ENCODE data around the gene PCDHGB3.
"Not testable (repeated sequence)": the region's sequence is repeated elsewhere in the genome, so short reads cannot be mapped to it uniquely, and the experiment has no call there.

PCDHGB3 gene

DNA sequence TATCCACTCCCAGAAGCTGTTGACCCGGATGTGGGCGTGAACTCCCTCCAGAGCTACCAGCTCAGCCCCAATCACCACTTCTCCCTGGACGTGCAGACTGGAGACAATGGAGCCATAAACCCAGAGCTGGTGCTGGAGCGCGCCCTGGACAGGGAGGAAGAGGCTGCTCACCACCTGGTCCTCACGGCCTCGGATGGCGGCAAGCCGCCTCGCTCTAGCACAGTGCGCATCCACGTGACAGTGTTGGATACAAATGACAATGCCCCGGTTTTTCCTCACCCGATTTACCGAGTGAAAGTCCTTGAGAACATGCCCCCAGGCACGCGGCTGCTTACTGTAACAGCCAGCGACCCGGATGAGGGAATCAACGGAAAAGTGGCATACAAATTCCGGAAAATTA is 23.2 kb downstream of the PCDHGB3 start:
- DNase-seq = no peak

DNA sequence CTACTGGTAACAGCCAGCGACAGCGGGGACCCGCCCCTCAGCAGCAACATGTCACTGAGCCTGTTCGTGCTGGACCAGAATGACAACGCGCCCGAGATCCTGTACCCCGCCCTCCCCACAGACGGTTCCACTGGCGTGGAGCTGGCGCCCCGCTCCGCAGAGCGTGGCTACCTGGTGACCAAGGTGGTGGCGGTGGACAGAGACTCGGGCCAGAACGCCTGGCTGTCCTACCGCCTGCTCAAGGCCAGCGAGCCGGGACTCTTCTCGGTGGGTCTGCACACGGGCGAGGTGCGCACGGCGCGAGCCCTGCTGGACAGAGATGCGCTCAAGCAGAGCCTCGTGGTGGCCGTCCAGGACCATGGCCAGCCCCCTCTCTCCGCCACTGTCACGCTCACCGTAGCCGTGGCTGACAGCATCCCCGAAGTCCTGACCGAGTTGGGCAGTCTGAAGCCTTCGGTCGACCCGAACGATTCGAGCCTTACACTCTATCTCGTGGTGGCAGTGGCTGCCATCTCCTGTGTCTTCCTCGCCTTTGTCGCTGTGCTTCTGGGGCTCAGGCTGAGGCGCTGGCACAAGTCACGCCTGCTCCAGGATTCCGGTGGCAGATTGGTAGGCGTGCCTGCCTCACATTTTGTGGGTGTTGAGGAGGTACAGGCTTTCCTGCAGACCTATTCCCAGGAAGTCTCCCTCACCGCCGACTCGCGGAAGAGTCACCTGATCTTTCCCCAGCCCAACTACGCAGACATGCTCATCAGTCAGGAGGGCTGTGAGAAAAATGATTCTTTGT is 24.6 kb downstream of the PCDHGB3 start:
- DNase-seq = not testable (repeated sequence)

DNA sequence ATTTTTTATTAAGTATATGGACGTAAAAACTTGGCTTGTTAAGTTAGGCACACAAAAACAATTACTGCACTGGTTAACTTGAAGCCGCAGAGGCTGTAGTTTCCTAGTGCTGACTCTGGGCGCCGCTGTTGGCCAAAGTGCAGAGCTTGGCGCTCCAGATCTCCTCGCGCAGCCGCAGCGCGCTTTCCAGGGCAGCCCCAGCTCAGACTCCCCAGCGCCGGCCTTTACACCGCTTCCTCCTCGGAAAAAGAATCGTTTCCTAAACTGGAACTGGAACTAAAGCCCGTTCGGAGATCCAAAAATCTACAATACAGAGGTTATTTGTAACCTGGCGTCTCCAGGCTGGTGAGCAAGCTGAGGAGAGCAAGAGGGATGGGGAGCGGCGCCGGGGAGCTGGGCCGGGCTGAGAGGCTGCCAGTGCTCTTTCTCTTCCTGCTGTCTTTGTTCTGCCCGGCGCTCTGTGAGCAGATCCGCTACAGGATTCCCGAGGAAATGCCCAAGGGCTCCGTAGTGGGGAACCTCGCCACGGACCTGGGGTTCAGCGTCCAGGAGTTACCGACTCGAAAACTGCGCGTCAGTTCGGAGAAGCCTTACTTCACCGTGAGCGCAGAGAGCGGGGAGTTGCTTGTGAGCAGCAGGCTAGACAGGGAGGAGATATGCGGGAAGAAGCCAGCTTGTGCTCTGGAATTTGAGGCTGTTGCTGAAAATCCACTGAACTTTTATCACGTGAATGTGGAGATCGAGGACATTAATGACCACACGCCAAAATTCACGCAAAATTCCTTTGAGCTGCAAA is 27.9 kb downstream of the PCDHGB3 start, which contains the start of gene PCDHGB5:
PCDHGB5 (plus strand) TSS at position 192 of the 796 bp plus-strand sequence; CDS start at position 373, 181 bp downstream.
- DNase-seq = peak; percentile 29 to 52

DNA sequence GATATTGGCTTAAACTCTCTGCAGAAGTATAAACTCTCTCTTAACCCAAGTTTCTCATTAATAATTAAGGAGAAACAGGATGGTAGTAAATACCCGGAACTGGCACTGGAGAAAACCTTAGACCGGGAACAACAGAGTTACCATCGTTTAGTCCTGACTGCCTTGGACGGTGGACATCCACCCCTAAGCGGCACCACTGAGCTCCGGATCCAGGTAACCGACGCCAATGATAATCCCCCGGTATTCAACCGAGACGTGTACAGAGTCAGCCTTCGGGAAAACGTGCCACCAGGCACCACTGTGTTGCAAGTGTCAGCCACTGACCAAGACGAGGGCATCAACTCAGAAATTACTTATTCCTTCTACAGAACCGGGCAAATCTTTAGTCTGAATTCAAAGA is 28.6 kb downstream of the PCDHGB3 start:
- DNase-seq = no peak

GRCh38 chr5:141399555-141400258 is 29.7 kb downstream of the PCDHGB3 start:
- DNase-seq = no peak

- DNase-seq = peak in 1 of 2 donors; percentile 31
These were observed 32.7 kb downstream of the PCDHGB3 start, which contains the start of gene PCDHGA9 for GRCh38 chr5:141402553-141403243. PCDHGA9 (plus strand) TSS chr5:141402778; CDS start chr5:141402953, 175 bp downstream.

DNA sequence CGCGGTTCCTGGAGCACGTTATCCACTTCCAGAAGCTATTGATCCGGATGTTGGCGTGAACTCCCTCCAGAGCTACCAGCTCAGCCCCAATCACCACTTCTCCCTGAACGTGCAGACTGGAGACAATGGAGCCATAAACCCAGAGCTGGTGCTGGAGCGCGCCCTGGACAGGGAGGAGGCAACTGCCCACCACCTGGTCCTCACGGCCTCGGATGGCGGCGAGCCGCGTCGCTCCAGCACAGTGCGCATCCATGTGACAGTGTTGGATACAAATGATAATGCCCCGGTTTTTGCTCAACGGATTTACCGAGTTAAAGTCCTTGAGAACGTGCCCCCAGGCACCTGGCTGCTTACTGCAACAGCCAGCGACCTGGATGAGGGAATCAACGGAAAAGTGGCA is 33.3 kb downstream of the PCDHGB3 start:
- DNase-seq = no peak

DNA sequence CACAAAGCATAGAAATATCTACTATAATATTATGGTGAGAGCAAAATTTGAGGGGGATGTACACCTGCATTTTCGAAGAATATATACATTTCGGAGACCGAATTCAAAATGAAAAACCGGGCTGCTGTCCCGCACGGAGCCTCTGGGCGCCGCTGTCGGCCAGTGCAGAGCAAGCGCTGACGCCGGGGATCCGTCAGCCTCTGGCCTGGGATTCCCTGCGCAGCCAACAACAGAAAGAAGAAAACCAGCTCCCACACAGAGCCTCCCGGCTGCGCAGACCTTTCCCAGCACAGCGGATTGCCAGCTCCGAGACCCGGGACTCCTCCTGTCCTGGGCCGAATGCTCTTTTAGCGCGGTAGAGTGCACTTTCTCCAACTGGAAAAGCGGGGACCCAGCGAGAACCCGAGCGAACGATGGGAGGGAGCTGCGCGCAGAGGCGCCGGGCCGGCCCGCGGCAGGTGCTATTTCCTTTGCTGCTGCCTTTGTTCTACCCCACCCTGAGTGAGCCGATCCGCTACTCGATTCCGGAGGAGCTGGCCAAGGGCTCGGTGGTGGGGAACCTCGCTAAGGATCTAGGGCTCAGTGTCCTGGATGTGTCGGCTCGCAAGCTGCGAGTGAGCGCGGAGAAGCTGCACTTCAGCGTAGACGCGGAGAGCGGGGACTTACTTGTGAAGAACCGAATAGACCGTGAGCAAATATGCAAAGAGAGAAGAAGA is 37.9 kb downstream of the PCDHGB3 start, which contains the start of gene PCDHGB6:
PCDHGB6 (plus strand) TSS at position 232 of the 716 bp plus-strand sequence; CDS start at position 414, 182 bp downstream.
- peak in 1 of 2 donors; percentile 51 for DNase-seq

GRCh38 chr5:141409598-141410306 is 39.7 kb downstream of the PCDHGB3 start:
- no peak for DNase-seq

DNA sequence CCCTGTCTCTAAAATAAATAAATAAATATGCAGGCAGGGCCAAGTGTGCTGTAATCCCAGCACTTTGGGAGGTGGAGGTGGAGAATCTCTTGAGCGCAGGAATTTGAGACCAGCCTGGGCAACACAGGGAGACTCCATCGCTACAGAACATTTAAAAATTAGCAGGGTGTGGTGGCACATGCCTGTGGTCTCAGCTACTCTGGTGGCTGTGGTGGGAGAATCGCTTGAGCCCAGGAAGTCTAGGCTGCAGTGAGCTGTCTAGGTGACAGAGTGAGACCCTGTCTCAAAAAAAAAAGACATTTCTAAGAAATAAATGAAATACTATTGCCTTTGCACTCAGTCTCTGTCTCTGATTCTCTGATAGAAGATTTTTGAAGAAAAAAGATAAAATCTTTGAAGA is 41.5 kb downstream of the PCDHGB3 start:
- DNase-seq = no peak

- DNase-seq = peak; percentile 50 to 67
These were observed 43.0 kb downstream of the PCDHGB3 start, which contains the start of gene PCDHGA10 for GRCh38 chr5:141412854-141413539. PCDHGA10 (plus strand) TSS chr5:141412987; CDS start chr5:141413176, 189 bp downstream.

- no peak for DNase-seq
These were observed 43.6 kb downstream of the PCDHGB3 start for GRCh38 chr5:141413540-141414069.

DNA sequence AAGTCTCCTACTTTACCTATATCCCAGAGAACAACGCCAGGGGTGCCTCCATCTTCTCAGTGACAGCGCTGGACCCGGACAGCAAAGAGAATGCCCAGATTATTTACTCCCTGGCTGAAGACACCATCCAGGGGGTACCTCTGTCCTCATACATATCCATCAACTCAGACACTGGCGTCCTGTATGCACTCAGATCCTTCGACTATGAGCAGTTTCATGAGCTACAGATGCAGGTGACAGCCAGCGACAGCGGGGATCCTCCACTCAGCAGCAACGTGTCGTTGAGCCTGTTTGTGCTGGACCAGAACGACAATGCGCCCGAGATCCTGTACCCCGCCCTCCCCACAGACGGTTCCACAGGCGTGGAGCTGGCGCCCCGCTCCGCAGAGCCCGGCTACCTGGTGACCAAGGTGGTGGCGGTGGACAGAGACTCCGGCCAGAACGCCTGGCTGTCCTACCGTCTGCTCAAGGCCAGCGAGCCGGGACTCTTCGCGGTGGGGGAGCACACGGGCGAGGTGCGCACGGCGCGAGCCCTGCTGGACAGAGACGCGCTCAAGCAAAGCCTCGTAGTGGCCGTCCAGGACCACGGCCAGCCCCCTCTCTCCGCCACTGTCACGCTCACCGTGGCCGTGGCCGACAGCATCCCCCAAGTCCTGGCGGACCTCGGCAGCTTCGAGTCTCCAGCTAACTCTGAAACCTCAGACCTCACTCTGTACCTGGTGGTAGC is 44.7 kb downstream of the PCDHGB3 start:
- DNase-seq = not testable (repeated sequence)

- not testable (repeated sequence) for DNase-seq
These were observed 45.2 kb downstream of the PCDHGB3 start for GRCh38 chr5:141415275-141415618.

DNA sequence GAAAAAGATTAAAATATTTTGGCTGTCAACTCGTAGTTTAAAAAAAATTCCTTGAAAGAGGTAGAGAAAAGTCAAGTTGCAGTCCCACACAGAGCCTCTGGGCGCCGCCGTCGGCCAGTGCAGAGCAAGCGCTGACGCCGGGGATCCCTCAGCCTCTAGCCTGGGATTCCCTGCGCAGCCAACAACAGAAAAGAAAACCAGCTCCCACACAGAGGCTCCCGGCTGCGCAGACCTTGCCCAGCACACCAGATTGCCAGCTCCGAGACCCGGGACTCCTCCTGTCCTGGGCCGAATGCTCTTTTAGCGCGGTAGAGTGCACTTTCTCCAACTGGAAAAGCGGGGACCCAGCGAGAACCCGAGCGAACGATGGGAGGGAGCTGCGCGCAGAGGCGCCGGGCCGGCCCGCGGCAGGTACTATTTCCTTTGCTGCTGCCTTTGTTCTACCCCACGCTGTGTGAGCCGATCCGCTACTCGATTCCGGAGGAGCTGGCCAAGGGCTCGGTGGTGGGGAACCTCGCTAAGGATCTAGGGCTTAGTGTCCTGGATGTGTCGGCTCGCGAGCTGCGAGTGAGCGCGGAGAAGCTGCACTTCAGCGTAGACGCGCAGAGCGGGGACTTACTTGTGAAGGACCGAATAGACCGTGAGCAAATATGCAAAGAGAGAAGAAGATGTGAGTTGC is 47.6 kb downstream of the PCDHGB3 start, which contains the start of gene PCDHGB7:
PCDHGB7 (plus strand) TSS at position 184 of the 679 bp plus-strand sequence; CDS start at position 367, 183 bp downstream.
- DNase-seq = peak; percentile 46 to 48

GRCh38 chr5:141419074-141419880 is 49.2 kb downstream of the PCDHGB3 start:
- DNase-seq = no peak

DNA sequence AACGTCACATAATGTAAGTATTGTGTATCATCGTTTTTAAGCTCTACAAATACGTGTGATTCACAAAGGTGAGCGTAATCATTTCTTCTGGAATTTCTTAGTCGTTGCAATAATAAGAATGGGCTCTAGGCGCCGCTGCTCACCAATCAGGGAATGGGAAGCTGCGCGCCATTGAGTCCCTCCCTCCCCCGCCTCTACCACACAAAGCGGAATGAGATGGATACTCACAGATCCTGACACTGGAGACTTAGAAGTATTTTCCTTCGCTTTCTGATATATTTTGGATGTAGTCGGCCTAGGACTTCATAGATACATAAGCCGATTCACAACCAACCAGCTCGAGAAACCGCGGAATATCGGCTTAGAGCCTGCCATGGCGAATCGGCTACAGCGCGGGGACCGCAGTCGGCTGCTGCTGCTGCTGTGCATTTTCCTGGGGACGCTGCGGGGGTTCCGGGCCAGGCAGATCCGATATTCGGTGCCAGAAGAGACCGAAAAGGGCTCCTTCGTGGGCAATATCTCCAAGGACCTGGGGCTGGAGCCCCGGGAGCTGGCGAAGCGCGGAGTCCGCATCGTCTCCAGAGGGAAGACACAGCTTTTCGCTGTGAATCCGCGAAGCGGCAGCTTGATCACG is 50.9 kb downstream of the PCDHGB3 start, which contains the start of gene PCDHGA11:
PCDHGA11 (plus strand) TSS at position 197 of the 634 bp plus-strand sequence; CDS start at position 374, 177 bp downstream.
- peak; percentile 43 to 57 for DNase-seq
